HEK293T (cell line): Measurements from ENCODE around the gene ZNF814.

Source experiments
- BHLHE40 ChIP-seq: fragments of 450-650 bp; IDR thresholded peaks from 2 replicates; pipeline ENCODE4 v1.6.1; 2016; ENCODE audit warnings: mild to moderate bottlenecking, moderate library complexity, borderline replicate concordance
- FOXA1 ChIP-seq: fragments of 450-650 bp; IDR thresholded peaks from 2 replicates; pipeline ENCODE4 v1.6.1; 2016; ENCODE audit warnings: mild to moderate bottlenecking
- FOXM1 ChIP-seq: fragments of 450-650 bp; IDR thresholded peaks from 2 replicates; pipeline ENCODE4 v1.6.1; 2017; ENCODE audit warnings: mild to moderate bottlenecking, borderline replicate concordance
- SP1 ChIP-seq: fragments of 450-650 bp; IDR thresholded peaks from 2 replicates; pipeline ENCODE4 v1.6.1; 2017
- SUZ12 ChIP-seq: fragments of 450-650 bp; IDR thresholded peaks from 2 replicates; pipeline ENCODE4 v1.6.1; 2016; ENCODE audit warnings: mild to moderate bottlenecking
- ZNF384 ChIP-seq: fragments of 450-650 bp; IDR thresholded peaks from 2 replicates; pipeline ENCODE4 v1.6.1; 2016

GRCh38 chr19:57888560-57889231 lies at the start of gene ZNF814:
- TF ChIP-seq SP1 (no peak), FOXA1 (no peak), BHLHE40 (no peak), ZNF384 (no peak), FOXM1 (no peak), SUZ12 (no peak)
